GM18907 (cell line): ENCODE data around the gene LAMA2.
"Not testable (repeated sequence)": the region's sequence is repeated elsewhere in the genome, so short reads cannot be mapped to it uniquely, and the experiment has no call there.

Experiments used
- ATAC-seq: cut with Tn5 transposase; IDR thresholded peaks from one replicate; pipeline ENCODE4 v1.9.1; 2021; ENCODE audit warnings: mild to moderate bottlenecking, moderate library complexity; ENCODE audit not compliant: unreplicated experiment

The LAMA2 gene

DNA sequence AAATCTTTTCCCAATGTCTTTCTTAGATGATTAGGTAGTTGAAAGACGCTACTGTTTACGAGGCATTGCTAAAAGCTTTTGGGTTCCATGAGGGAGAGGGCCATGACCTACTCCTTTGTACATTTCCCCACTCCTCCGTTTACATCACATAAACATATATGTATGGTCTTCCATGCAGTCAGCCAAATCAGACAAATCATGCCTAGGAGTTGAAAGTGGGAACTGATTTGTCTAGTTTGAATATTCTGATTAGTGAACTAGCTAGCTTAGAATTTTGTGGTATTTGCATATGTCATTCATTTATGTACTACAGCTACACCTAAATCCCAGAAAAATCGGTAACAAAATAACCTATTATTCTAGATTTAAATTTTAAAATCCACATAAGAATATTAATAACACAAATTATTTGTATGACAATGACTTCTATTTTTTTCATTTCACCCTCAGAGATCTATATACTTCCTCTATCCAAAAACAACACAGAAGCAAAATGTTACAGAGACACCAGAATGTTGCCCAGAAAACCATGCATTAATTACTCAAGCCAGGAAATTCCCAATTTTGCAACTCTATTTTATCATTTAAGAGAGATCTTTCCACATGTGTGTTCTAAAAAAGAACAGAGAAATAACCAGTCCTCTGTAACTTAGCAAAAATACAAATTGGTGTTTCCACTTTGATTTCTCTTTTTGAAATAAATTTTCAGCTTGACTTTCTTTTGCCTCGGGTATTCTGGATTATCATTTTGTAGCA, 231.9 kb downstream of the LAMA2 start:
- ATAC-seq = no peak

DNA sequence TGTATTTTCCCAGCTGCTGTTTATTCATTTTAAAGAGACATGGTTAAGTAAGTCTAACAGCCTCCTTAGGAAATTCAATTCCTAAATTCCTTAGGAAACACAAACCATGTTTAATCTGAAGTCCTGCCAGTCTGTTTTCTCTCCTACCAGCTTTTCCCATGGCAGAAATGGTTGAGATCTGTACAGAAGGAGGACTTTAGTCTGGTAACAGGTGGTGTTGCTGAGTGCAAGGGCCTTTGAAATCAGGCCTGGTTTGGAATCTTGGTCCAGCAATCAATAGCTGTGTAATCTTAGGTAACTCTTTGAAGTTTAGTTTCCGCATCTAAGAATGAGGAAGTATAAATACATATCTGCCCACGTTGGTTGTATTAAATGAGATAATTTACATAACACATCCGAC, 232.5 kb downstream of the LAMA2 start:
- ATAC-seq = no peak

DNA sequence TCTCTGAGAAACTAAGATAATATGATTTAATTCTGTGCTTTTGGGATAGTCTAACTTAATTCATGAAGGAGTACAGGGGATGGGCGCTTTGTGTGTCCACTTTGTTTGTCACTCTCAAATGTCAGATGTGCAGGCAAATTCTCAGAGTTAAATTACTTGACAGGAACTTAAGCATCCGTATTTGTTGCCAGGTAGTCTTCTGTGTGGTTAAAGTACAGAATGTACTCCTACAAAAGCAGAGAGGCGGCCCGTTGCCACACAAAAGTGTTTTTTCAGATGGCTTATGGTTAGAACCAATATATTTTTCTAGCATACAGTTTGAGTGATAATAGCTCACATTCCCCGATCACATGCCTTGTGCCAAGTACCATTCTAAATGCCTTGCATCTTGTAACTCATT, 234.4 kb downstream of the LAMA2 start:
- no peak for ATAC-seq

DNA sequence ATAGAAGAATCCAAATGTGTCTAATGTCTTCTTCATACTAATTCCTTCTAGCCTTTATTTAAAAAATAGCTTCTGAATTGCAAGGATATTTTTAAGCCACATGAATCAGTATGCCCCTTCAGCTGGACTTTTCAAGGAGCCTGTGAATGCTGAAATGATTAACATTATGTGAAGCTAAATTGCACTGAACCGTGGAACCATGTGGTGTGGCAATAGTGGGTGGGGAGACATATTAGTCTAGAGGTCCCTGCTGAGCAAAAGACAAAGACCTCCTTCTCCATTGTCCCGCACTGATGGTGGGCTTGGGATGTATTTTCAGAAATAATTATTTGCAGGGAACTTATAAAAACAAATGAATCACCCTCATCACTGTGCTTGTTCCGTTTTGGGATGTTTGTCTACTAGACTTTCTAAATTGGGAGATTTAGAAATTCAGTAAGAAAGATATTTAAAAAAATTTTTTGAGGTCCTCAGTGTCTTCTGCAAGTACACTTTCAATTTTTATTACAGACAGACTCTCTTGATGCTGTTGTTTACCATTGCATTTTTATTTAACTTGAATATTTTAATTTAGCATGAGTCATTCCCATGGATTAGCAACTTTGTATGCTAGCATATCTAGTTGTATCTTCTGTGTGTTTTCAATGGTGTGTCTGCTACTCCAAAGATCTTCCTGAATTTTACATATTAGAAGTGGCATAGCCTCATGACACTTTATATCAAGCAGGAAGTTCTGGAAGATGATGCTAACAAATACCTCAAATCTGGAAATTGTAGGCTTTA, 238.1 kb downstream of the LAMA2 start:
- ATAC-seq = no peak

DNA sequence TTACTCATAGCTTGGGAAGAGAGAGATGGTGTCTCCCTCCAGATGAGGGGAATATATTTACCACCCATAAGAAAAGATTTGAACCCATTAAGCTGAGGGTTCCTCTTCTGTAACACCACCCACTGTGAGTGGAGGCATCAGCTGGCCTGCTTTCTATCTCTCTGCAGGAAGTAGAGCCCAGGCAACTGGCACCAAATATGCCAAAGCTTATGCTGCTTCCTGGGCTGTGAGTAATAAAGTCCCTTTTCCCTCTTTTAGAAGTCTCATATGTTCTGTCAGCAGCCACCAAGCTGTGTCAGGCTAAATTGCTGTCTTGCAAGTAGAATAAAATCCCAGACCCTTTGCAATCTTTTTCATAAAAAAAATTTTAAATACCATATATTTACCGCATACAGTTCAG, 241.4 kb downstream of the LAMA2 start:
- no peak for ATAC-seq

DNA sequence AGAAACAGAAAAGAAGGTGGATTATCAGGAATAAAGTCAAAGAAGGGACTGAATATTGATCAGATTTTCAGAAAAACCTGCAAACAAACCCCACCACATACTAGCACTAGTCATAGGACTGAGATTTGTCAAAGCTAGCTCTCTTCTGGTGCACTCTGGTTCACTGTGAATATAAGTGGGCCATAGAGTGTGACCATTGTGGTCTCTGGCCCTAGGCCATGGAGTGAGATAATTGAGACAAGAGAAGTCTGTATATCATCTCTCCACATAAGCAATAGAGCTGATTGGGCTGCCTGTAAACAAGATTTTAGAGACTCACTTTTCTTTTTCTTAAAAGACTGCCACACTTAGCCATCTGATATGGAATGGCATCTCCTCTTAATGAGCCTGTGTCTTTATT, 247.2 kb downstream of the LAMA2 start:
- ATAC-seq = no peak

DNA sequence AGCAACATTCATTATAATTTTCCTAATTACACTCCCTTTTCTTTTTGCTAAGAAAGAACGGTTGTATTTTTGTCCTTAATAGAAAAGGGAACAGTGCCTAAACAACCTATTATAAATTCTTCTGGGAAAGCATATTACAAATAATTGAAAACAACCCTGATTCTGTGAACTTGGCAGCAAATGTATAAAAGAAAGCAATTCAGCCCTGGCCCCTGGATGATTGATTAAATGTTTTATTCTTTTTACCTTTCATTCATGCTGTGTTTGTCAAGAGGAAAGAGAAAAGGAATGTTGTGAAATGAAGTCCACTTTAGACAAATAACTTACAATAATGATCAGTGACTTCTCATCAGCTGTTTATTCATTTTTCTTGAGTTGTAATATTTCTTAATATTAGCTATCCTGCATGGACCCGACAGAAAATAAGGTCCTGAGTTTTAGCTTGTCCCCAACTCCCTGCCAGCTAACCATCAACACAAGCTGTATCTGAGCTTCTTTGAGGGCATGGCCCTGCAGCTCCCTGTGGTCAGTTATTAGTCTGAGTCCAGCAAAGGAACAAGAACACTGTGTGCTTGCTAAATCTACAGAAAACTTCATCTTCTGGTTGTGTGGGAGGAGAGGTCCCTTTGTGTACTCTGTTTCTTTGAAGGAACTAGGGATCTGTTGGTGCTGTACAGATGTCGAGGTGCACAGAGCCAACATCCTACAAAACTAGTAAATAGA, 248.2 kb downstream of the LAMA2 start:
- no peak for ATAC-seq

DNA sequence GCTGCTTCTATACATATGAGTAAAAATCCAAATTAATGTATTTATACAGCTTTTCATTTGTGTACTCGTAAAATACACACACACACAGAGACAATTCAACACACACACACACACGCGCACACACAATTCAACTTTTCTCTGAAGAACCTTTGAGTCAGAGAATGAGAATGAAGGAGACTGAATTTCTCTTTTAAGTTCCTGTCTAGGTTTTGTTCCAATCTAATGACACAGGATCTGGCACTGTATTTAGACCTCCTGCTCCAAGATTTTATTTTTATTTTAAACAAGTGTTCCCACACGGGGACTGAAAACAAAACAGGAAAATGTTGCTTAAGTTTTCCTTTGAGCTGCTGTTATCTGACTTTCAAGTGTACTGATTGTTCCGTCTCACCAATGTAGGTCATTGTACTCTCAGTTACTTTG, 250.8 kb downstream of the LAMA2 start:
- no peak for ATAC-seq

DNA sequence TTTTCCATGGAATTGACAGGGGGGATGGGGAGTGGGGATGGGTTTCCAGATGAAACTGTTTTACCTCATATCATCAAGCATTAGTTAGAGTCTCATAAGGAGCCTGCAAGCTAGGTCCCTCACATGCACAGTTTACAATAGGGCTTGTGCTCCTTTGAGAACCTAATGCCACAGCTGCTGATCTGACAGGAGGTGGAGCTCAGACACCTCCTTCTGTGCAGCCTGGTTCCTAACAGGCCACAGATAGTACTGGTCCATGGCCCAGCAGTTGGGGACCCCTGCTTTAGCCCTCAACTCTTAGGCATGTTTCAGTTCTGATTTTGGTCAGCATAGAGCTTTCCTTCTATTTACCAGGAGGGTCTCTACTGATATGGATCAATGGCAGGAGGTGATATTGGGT, 251.6 kb downstream of the LAMA2 start:
- no peak for ATAC-seq

DNA sequence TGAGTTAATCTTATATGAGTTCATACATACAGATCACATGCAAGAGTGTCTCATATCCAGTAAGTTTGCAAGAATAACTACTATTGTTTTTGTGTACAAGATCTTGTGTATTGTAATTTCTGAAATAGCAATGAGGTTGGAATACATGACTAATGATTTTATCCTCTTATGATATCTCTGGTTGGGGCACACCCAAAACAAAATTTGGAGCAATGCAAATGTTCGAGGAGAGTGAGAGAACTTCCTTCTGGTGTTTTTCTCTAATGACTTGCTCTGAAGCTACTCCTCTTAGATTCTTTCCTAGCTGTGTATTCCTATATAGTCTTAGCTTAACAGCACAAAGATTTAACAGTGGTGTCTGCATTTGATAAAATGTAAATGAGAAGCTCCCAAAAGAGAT, 252.5 kb downstream of the LAMA2 start:
- ATAC-seq = no peak

DNA sequence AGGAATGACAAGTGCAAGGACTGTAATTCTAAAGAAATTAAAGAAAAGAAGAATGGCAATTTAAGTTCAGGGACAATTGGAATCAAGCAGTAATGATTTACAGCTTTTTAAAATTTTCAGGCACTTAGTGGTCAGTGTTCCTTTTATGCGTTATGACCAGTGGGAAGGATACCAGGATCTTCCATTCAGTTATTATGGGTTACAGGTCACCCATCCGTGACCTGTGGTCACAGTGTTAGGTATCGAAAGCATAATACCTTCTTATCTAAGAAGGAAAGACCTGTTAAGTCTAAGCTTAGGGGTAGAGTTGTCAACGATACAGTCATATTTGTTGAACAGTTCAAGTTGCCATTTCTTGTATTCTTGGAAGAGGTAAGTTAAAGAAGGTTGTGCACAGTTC, 253.8 kb downstream of the LAMA2 start:
- no peak for ATAC-seq

DNA sequence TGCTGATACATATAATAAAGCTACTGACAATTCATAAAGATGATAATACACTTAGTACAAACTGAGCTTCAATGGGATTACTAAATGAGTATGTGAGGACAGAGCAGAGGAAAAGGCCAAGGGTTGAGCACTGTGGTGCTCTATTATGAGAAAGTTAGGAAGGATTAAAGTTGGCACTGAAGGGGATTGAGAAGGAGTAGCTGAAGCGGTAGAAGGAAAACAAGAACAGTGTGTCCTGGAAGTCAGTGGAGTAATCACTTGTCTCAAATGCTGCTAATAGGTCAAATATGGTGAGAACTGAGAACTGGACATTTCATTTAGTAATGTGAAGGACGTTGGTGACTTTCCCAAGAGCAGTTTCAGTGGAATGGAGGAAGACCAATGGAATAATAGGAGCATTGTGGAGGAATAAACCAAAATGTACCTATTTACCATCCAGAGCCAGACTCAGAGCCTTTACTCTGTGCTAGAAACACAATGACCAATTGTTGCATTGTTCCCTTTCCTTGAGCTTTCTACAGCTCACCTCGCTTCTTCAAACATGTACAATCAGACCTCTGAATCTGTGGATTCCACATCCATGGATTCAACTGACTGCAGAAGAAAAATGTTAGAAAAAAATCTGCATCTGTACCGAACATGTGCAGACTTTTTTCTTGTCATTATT, 255.9 kb downstream of the LAMA2 start:
- ATAC-seq = no peak

DNA sequence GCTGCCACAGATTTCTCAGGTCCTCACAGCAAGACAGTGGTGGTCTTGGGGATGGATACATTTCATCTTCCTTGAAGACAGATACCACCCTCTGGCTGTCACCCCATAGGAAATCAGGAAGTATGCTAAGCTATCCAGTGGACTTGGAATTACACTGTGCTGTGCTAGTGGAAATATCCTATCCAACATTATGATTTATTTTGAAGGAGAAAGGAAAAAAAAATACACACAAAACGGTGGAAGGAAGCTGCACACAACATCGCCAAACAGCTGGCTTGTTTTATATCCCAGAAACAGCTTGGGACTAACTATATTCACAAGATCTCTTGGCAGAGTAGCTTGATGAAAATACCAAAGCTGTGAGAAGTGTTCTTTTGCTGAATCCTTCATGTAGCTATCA, 257.6 kb downstream of the LAMA2 start:
- no peak for ATAC-seq

DNA sequence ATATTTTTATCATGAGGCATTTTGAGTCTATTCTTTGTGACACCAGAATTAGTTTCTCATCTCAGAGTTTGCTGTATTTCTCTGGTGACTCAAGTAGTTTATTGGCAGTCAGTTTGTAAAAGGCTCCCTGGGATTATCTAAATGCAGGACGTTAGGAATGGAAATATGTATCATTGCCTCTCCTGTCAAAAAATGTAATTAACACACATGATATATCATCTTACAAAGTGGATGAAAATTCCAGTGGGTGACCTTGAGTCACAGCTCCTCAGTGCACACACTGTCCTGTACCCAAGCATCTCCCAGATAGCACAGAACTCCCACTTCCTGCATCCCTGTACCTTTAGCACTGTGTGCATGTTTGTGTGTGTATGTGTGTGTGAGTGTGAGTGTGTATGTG, 258.6 kb downstream of the LAMA2 start:
- no peak for ATAC-seq

DNA sequence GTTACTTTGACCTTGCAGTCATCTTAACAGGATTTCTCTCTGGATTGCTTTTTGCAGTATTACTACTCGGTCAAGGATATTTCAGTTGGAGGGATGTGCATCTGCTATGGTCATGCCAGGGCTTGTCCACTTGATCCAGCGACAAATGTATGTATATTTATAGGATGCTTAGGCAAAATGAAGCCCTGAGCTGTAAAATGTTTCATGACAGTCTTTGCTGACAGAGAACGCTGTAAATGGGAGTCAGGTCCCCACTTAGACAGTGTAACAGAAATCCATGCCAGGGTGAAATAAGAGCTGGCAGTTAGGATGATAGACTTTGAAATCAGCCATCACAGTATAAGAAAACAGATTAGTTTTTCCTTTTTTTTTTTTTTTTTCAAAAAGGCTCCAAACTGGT, 264.0 kb downstream of the LAMA2 start:
- ATAC-seq = no peak

DNA sequence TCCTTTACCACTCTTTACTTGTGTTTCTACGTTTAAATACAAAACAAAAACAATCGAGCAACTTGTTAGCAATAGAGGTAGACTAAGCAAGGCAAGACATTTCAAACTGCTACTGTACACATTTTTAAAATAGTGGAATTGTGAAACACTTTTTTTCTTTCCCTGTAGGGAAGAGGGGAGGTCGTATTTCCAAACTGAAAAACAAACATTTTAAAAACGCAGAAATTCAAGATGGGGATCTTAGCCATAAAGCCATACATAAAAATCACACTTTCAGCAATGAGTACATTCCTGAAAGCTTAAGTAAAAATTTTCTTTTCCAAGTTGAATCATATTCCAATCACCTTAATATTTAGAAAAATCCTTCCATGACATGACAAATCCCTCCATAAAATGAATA, 267.6 kb downstream of the LAMA2 start:
- no peak for ATAC-seq

DNA sequence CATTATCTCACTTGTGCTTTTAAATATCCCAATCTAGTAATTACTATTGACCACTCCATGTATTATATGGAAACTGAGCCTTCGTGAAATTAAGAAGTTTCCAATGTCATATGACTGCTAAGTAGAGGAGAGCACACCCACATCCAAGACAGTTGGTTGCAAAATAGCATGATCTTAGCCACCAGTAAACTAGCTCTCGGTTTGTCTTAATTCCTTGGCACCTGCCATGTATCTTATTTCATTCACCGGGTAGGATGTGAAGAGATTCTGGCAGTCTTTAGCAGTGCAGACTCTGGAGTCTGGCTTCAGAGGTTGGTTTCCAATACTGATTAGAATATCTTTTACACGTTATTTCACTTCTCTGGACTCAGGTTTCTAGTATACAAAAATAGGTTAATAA, 270.3 kb downstream of the LAMA2 start:
- no peak for ATAC-seq

DNA sequence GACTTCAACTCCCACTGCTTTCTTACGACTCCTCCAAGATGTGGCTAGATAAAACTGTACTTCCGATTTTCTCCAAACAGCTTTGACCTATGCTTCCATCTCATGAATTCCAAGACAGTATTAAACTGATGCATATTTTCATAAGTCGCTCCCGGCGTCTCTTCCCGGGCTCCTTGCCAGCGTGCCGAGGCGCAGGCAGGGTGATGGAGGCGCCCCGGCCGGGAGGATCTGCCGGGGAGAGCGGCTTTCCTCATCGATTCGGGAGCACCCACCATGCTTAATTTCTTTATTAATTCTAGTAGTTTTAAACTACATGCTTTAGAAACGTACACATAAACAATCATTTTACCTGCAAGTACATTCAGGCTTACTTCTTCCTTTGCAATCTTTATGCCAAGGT, 276.3 kb downstream of the LAMA2 start:
- not testable (repeated sequence) for ATAC-seq

DNA sequence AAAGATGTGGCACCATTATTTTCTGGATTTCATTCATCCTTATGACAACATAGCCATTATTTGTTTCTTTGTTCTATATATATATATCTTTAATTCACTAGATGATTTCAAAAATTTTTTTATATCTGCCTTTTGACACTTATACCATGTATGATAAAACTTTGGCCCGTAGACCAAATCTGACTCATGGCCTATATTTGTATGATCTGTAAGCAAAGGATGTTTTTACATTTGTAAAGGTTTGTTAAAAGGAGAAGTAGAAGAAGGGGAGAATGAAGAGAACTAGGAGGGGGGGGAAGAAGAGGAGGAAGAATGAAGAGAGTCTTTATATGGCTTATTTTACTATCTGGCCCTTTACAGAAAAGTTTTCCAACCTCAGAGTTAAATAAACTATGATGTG, 279.7 kb downstream of the LAMA2 start:
- no peak for ATAC-seq

DNA sequence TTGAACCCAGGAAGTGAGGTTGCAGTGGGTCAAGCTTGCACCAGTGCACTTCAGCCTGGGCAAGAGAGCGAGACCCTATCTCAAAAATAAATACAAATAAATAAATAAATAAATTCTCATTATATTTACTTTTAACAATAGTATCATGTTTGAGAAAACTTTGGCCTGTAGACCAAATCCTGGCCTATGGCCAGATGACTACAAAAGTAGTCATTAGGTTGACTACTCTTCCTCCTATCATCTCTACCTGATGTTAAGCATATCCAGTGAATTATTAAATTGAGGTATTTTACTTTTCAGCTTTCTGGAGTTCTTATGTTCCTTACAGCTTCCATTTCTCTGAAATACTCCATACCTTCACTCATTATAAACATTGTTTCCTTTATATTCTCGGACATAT, 280.6 kb downstream of the LAMA2 start:
- no peak for ATAC-seq

DNA sequence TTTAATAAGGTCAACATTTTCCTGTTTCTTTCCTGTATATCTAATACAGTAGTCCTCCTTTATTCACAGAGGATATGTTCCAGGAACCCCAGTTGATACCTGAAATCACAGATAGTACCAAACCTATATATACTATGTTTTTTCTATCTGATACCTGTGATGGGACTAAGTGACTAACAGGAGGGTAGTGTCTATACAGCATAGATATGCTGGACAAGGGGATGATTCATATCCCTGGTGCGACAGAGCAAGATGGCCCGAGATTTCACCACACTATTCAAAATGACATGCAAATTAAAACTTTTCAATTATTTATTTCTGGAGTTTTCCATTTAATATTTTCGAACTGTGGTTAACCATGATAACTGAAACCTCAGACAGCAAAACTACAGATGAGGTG, 281.1 kb downstream of the LAMA2 start:
- ATAC-seq = no peak
